HG03565 (cell line): Measurements from ENCODE around the gene WDR11.
A peak's percentile ranks its signal among the peaks of the same experiment; 100 is the strongest.

ENCODE experiments used
- ATAC-seq: cut with Tn5 transposase; IDR thresholded peaks from one replicate; pipeline ENCODE4 v1.9.1; 2021; ENCODE audit warnings: mild to moderate bottlenecking, moderate library complexity; ENCODE audit not compliant: unreplicated experiment

Gene WDR11, protein sequence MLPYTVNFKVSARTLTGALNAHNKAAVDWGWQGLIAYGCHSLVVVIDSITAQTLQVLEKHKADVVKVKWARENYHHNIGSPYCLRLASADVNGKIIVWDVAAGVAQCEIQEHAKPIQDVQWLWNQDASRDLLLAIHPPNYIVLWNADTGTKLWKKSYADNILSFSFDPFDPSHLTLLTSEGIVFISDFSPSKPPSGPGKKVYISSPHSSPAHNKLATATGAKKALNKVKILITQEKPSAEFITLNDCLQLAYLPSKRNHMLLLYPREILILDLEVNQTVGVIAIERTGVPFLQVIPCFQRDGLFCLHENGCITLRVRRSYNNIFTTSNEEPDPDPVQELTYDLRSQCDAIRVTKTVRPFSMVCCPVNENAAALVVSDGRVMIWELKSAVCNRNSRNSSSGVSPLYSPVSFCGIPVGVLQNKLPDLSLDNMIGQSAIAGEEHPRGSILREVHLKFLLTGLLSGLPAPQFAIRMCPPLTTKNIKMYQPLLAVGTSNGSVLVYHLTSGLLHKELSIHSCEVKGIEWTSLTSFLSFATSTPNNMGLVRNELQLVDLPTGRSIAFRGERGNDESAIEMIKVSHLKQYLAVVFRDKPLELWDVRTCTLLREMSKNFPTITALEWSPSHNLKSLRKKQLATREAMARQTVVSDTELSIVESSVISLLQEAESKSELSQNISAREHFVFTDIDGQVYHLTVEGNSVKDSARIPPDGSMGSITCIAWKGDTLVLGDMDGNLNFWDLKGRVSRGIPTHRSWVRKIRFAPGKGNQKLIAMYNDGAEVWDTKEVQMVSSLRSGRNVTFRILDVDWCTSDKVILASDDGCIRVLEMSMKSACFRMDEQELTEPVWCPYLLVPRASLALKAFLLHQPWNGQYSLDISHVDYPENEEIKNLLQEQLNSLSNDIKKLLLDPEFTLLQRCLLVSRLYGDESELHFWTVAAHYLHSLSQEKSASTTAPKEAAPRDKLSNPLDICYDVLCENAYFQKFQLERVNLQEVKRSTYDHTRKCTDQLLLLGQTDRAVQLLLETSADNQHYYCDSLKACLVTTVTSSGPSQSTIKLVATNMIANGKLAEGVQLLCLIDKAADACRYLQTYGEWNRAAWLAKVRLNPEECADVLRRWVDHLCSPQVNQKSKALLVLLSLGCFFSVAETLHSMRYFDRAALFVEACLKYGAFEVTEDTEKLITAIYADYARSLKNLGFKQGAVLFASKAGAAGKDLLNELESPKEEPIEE

DNA sequence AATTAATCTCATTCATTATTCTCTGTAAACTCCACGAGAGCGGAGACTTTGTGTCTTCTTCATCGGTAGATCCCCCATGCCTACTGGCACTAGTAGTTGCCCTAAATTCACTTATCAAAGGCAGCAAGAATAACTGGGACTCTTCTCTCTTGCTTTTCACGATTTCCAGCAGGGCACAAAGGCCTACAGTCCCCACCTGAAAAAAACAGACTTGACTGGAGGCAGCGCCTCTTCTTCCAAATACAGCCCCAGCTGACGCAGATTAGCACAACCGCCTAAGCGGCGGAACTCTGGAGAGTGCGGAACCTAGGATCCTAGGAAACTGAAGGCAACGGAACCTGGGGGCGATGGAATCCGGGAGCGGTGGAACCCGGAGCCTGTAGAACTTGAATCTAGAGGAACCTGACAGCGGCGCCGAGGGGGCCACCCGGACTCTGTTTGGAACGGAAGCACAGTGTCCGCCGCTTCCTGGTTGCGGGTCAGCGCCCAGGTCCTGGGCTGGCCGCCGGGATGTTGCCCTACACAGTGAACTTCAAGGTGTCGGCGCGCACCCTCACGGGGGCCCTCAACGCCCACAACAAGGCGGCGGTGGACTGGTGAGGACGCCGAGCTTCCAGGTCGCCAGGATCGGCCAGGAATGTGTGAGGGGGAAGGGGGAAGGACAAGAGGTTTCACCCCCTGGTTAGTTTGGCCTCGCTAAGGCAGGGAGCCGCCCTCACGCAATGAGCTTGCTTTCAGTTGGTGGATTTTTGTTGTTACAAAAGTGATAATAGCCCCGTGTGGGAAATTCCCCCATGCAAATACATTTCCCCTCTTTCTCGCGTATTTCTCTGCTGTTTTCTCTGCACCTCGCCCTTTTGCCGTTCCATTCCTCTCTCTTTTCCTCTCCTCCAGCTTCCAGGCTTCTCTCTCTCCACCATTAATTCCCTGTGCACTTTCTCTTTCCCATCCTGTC is at the start of gene WDR11:
Gene WDR11, plus strand, starts transcription at position 452 of the 955 bp plus-strand sequence. Its CDS starts 59 bp downstream, at position 511.
- peak; percentile 86 for ATAC-seq

DNA sequence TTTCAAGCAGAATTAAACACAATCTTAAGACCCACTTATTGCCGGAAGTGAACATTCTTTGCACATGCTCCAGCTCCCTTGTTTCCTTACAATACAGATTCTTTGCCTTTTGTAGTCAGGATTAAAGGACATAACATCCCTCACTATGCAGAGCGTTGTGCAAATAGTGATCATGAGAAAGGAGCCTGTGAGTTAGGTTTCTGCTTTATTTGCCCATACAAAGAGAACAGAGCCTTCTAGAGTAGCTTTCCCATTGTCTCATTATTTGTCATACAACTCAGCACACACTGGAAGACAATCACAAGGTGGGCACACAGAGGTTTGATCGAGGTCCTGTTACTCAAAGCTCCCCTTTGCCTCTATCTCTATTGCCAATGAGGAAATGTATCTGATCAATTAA is 48.2 kb upstream of the WDR11 start:
- ATAC-seq = no peak

DNA sequence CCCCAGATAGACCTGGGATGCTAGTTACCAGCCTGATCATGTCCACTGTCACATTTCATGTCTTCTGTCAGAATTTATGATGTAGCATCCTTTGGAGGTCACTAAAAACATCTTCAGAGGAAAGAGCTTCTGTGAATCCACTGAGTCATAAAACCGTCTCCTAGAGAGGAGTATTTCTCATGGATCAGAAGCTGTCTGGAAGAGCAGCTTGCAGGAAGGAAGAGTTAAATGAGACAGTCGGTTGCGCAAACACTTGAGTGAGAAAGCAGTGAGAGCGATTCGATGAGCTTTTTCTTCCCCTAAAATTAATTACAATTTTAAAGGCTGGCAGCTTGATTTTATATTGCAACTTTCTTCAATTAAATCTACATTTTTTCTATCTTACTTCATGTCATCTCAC is 47.2 kb upstream of the WDR11 start:
- ATAC-seq = no peak

DNA sequence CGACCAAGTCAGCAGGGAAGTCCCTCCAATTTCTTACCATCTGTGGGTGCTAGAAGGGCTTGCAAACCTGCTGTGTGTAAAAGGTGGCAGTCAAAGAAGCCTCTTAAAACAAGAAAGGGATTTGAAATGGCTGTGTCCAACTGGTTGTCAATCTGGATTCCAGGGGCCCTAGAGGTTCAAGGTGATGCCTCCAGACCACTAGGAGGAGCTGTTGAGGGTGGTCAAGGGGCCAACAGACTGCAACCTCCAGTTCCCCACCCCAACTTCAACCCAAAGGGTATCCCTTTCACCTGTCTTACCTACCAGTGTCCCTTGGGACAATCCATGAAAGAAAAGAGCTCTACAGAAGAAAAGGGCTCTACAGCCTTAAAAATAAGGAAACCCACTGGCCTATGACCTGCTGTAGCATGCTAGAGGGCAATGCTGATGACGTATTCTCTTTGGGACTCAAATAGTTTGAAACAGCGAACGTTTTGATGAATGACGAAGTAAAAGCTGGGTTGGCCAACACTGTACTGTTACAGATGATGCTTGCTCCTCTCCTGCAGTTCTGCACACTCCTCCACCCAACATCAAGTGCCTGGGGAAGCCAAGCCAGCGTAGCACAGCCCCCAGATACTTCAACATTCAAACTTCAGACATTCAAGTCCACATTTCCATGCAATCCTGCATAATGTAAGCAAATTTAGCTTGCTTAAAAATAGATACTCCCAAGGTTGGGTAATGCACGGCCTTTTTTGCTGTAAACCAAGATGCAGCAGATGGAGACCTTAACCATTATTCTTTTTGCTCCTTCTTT is 45.9 kb upstream of the WDR11 start:
- no peak for ATAC-seq

DNA sequence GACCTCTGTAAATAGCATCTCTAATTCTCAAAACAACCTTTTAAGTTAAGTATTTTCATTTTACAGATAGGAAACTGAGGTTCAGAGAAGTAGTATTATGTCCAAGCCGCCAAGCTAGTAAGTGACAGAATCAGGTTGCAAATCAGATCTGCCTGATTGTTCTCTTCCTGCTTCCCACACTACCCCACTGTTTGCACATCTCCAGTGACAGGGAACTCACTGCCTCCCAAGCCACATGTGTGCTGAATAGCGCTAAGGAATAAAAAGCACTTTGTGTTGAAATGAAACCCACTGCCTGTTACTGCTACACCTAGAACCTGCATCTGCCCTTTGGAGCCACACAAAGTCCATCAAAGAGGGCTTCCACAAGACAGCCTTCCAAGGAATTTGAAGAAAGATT is 45.1 kb upstream of the WDR11 start:
- no peak for ATAC-seq

DNA sequence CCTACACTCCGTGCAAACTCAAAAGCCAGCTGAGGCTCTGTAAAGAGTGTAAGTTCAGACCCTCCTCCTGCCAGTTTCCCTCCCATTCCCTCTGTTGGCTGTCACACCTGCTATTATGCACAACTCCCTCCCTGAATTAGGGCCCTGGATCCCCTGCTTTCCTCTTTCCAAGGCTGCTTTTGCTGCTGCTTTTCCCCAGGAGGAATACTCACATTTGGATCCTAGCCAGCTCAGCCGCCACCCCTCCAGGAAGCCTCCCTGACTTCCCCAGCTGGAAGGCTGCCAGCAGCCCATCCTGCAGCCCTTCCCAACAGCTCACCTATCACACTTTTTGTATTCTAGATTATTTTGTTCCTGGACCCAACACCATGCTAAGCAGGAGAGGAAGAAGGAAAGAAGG is 40.9 kb upstream of the WDR11 start:
- no peak for ATAC-seq

DNA sequence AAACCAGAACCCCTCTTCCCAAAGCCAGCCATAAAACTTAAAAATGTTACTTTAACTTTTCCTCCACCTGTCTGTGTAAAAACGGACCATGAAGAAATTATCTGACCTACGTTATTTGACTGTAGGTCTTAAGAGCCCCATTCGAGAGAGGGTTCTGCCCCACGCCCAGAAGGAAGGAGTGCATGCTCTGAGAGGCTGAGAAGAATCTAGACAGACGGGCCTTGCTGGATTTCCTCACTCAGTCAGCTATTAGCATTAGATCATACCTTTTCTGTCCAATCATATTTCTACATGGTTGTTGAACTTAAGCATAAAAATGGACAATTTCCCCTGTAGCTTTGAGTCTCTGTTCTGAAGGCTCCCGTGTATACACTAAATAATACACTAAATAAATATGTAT is 38.1 kb upstream of the WDR11 start:
- ATAC-seq = no peak

DNA sequence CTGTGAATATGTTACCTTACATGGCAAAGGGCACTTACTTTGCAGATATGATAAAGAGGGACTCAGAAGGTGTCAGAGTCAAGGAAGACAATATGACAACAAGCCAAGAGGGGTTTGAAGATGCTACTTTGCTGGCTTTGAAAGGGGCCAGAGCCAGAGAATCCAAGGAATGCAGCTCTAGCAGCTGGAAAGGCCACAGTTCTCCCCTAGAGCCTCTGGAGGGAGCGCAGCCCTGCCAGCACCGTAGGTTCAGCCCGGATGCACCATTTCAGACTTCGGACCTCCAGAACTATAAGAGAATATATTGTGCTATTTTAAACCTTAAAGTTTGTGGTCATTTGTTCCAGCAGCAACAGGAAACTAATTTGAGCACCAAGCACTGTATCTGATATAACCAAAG is 32.9 kb upstream of the WDR11 start:
- no peak for ATAC-seq

DNA sequence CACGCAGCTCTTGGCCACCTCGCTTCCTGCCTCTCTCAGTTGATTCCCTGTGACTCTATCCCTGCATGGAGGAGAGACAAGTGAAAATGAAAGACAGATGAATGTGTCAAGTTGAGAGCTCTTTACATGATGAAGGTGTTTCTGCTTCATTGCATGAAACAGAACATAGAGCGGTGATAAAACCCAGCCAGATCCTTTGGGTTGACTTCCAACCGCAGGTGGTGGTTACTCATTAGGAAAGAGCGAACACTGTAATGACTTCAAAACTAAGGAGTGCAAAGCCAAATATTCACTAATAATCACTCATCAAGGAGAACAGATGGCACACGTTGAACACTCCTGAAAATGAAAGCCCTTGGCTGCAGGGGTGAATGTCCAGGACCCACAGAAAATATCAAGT is 31.8 kb upstream of the WDR11 start:
- ATAC-seq = no peak

DNA sequence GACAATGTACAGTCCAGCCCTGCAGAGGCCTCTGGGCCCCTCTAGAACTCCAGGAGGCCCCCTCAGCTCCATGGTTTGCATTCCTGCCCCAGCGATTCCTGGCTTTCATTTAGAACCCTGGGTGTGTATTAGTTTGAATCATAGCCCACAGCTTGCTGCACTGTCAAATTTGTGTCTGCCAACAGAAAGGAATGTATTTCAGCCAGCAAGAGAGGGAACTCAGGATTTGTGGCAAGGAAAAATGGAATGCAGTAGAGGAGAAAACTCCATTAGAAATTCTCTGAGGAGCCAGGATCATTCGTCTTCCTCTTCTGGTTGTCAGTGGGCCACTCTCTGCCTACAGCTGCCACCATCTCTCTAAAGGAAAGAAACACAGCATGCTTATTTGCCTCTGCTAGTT is 27.9 kb upstream of the WDR11 start:
- ATAC-seq = no peak

DNA sequence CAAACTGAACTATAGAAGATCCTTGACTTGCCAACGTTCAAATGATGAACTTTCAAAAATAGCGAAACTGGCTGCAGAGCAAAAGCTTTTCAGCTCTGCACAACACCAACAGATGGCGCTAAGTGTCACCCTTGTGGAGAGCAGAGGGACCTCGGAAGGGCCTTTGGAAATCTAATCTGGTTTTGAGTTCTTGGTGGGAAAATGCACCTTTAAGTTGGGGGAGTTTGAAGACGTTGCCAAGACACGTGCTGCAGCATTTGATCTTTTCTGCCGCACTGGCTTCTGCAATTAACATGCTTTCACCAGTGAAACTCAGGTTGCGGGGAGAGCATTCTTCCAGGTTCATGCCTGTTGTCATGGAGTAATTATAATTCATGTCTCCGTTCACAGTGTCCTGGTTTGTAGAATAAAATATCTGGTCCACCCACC is 26.3 kb upstream of the WDR11 start:
- no peak for ATAC-seq

DNA sequence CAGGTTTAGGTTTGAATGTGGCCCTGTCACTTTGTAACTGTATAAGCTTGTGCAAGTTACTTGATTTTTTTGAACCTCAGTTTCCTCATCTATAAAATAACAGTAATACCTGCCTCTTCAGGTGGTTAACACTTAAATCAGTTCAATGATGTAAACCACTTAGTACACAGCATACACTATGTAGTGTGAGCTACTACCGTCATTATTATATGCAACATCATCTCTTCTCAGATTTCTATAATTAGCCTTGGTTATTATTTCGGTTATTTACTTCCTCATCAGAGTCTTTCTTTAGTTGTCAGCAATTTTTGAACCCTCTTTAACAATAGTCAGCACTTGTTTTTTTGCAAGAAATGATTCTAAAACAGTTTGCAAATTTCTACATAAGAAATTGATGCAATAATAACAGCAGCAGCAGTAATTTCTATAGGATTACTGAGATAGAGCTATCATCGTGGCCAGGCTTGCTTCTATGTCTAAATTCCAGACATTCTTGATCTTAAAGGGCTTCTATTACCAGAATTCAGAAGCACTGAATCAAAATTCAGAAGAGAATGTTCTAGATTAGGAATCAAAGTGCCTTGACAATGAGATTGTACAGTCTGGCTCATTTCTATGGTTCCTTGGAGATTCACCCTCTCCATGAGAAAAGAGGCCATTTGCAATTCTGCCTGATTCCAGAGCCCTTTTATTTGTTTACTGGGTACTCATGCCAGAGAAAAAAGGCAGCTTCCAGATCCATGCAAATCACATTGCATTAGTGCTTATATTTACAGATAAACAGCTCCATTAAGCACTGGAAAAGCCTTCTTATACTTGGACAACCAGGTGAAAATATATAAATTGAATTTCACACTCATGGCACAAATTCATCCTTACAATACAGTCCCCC is 25.0 kb upstream of the WDR11 start:
- ATAC-seq = no peak

DNA sequence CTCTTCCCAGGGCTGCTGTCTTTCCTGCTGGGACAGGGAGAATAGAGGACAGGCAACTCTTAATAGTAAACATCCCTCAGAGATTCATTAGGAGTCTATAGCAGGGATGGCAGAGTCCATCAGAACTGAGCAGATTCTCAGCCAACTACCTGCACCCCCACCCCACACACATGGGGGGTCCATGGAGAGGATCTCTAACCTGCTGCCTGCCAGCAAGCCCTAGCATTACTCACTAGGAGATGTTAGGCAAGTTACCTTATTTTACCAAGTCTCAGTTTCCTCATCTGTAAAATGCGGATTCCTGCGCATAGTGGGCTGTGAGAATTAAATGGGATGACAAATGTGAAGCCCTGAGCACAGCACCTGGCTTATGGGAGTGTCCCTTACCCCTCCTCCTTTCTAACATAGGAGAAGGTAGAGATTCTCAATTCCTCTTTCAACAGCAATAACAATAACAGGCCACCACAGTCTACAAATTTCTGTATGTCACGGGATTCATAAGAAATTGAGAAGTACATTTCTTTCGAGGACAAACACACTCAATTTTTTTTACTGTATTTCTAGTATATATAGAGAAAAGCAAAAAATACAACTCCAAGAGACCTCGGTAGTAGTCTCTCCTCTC is 23.8 kb upstream of the WDR11 start:
- ATAC-seq = peak; percentile 83

DNA sequence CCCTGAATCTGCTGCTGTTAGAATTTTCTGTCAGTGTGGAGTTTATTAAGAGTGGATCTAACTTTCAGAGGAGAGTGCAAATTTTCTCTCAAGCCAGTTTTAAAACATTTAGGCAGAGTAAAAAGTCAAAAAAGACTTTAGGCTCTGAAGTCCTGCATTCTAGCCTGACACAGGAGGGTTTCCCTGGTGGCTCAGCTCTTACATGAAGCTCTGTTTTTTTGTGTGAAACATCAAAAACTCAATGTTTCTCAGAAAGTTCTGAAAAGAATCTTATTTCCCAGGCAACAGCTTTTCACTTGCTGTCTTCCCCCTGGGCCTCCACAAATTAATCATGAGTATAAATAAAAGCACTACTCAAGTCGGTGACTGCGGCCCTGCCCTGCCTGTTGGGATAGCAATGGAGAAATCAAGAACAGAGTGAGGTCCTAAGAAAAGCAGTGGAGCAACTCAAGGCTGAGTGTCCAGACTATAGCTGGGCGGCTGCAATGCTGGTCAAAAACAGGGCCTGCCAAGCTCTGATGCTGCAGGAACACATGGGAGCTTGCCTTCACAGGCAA is 22.3 kb upstream of the WDR11 start:
- ATAC-seq = no peak

DNA sequence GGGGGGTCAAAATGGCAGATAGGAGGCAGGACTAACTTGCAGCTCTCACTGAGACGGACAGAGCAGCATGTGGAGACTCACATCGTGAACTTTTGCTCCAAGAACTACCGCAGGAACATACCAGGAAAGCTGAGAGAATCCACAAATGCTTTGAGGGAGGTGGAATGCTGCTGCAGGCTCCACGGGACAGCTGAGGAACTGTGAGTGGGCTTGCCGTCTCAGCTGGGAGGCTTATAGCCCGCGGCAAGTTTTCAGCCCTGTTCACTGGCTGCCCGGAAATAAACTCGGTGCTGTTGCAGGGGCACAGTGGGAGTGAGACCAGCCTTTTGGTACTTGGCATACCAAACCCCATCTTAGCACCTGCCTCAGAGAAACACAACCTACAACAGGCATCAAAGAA is 19.1 kb upstream of the WDR11 start:
- ATAC-seq = no peak

DNA sequence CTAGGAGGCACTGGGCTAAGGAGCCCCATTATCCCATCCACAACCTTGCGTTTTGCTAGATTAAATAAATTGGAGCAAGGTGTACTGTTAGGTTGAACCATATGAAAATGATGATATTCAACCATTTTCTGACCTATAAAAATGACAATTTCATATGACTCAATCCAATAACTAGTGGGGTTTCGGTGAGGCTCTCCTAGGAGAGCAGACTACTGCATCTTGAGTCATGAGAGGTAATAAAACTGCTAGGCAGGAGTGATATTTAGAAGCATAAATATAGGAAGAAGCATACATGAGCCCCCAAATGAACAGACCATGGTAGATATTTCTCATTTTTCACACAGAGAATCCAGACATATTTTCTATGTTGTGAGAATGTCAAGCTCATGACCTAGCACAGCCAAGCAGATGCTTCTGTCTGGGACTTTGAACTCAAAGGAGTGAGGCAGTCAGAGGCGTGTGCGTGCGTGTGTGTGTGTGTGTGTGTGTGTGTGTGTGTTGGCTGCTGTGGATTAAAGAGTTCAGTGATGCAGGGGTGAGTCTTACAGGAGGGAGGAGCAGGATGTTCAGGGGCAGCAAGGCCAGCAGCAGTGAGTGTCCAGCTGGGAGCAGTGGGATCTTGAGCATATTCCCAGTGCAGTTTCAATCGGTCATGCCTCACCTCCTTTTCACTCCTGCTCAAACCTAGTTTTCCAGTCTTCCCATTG is 17.8 kb upstream of the WDR11 start:
- ATAC-seq = no peak

DNA sequence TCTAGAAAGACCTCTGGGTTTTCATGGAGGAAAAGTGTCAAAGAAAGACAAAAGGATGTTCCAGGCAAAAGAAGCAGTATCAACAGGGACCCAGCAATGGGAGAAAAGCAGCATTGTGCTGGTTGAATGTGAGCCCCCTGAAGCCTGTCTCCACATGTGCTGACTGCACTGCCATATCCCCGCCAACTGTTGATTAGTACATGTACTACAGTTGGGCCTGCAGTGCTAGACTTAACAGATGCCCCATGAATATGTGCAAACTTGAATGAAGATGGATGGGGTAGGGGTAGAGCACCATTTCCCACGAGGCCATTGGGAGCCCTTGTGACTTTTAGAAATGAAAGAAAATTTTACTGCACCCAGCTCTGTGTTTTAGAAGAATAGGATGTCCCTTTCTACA is 15.6 kb upstream of the WDR11 start:
- ATAC-seq = no peak
